SK-N-SH treated with all-trans-retinoic acid at 6 μM for 48 hours (cell line): ENCODE results near the gene WEE2.

Experiments used
- ARNTL ChIP-seq: fragments of 450-650 bp; formaldehyde crosslinking; IDR thresholded peaks from 2 replicates; pipeline ENCODE4 v1.5.0; 2020; ENCODE audit warnings: low read depth, mild to moderate bottlenecking, moderate library complexity, borderline replicate concordance
- BACH2 ChIP-seq: fragments of 250-450 bp; sonication (Bioruptor Pico); IDR thresholded peaks from 2 replicates; pipeline ENCODE4 v1.9.0; 2021; ENCODE audit warnings: mild to moderate bottlenecking, borderline replicate concordance
- CSDC2 ChIP-seq: fragments of 250-450 bp; sonication (Bioruptor Pico); IDR thresholded peaks from 2 replicates; pipeline ENCODE4 v1.5.0; 2020; ENCODE audit warnings: mild to moderate bottlenecking, moderate library complexity
- CSRNP3 ChIP-seq: fragments of 250-450 bp; sonication (Bioruptor Pico); IDR thresholded peaks from 2 replicates; pipeline ENCODE4 v1.5.1; 2021; ENCODE audit warnings: mild to moderate bottlenecking, moderate library complexity
- PATZ1 ChIP-seq: fragments of 250-450 bp; sonication (Bioruptor Pico); IDR thresholded peaks from 2 replicates; pipeline ENCODE4 v1.8.0; 2020; ENCODE audit warnings: mild to moderate bottlenecking, moderate library complexity, borderline replicate concordance
- POU6F1 ChIP-seq: fragments of 250-450 bp; sonication (Bioruptor Pico); IDR thresholded peaks from 2 replicates; pipeline ENCODE4 v1.8.0; 2021; ENCODE audit warnings: low read depth, mild to moderate bottlenecking, moderate library complexity, borderline replicate concordance
- PPARA ChIP-seq: fragments of 250-450 bp; sonication (Bioruptor Pico); IDR thresholded peaks from 2 replicates; pipeline ENCODE4 v1.5.0; 2020; ENCODE audit warnings: mild to moderate bottlenecking, borderline replicate concordance
- RARB ChIP-seq: fragments of 250-450 bp; sonication (Bioruptor Pico); IDR thresholded peaks from 2 replicates; pipeline ENCODE4 v1.8.0; 2021; ENCODE audit warnings: mild to moderate bottlenecking, moderate library complexity
- TCF4 ChIP-seq: fragments of 250-450 bp; sonication (Bioruptor Pico); IDR thresholded peaks from 2 replicates; pipeline ENCODE4 v1.8.0; 2021; ENCODE audit warnings: mild to moderate bottlenecking, moderate library complexity, borderline replicate concordance
- TOX ChIP-seq: fragments of 250-450 bp; sonication (Bioruptor Pico); IDR thresholded peaks from 2 replicates; pipeline ENCODE4 v1.8.0; 2021; ENCODE audit warnings: mild to moderate bottlenecking, moderate library complexity, borderline replicate concordance
- TSHZ2 ChIP-seq: fragments of 250-450 bp; sonication (Bioruptor Pico); IDR thresholded peaks from 2 replicates; pipeline ENCODE4 v1.5.0; 2020; ENCODE audit warnings: mild to moderate bottlenecking, moderate library complexity
- ZFP30 ChIP-seq: fragments of 450-650 bp; formaldehyde crosslinking; IDR thresholded peaks from 2 replicates; pipeline ENCODE4 v1.5.0; 2022; ENCODE audit warnings: mild to moderate bottlenecking, moderate library complexity
- ZNF565 ChIP-seq: fragments of 450-650 bp; formaldehyde crosslinking; conservative IDR thresholded peaks from 2 replicates; pipeline ENCODE4 v1.5.0; 2020; ENCODE audit warnings: low read depth, mild to moderate bottlenecking, moderate library complexity
- TF ChIP-seq, protein P1 (sequence below): fragments of 250-450 bp; sonication (Bioruptor Pico); IDR thresholded peaks from 2 replicates; pipeline ENCODE4 v1.5.1; 2020; ENCODE audit warnings: low read depth, mild to moderate bottlenecking, moderate library complexity

- TF ChIP-seq ZFP30 (no peak), BACH2 (no peak), RARB (CRISPR knock-in tag) (no peak), POU6F1 (CRISPR knock-in tag) (no peak), PATZ1 (CRISPR knock-in tag) (no peak), CSRNP3 (CRISPR knock-in tag) (no peak), CSDC2 (CRISPR knock-in tag) (no peak), TSHZ2 (CRISPR knock-in tag) (no peak), TCF4 (no peak), ZNF565 (no peak), TOX (CRISPR knock-in tag) (no peak), PPARA (CRISPR knock-in tag) (no peak), ARNTL (CRISPR knock-in tag) (no peak)
- TF ChIP-seq, protein P1, sequence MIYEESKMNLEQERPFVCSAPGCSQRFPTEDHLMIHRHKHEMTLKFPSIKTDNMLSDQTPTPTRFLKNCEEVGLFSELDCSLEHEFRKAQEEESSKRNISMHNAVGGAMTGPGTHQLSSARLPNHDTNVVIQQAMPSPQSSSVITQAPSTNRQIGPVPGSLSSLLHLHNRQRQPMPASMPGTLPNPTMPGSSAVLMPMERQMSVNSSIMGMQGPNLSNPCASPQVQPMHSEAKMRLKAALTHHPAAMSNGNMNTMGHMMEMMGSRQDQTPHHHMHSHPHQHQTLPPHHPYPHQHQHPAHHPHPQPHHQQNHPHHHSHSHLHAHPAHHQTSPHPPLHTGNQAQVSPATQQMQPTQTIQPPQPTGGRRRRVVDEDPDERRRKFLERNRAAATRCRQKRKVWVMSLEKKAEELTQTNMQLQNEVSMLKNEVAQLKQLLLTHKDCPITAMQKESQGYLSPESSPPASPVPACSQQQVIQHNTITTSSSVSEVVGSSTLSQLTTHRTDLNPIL, result no peak
Observed at GRCh38 chr7:141763797-141764196, 55.6 kb downstream of the WEE2 start, which contains the start of gene TAS2R3.
